ENCODE measurements around the gene SDR39U1.

The SDR39U1 gene

GRCh38 chr14:24426912-24427536 is 15.6 kb downstream of the SDR39U1 start:
- no peak overlapping the region for H3K27ac ChIP-seq (ENCODE audit: low read depth, low read length)
- H3K36me3 ChIP-seq (ENCODE audit: control insufficient read depth, insufficient read depth, low read length): no peaks in the 10 kb centered on the region
- no peak overlapping the region for H3K4me3 ChIP-seq (ENCODE audit: low read depth, low read length)
- no peak overlapping the region for H3K9ac ChIP-seq (ENCODE audit: low read length)
- H3K27me3 ChIP-seq (ENCODE audit: control insufficient read depth, insufficient read depth, low read length): peaks cover 15% of the 10 kb centered on the region
- no peaks in the 10 kb centered on the region for H3K9me3 ChIP-seq (ENCODE audit: control insufficient read depth, insufficient read depth, low read depth, low read length)
- H3K4me1 ChIP-seq (ENCODE audit: control insufficient read depth, insufficient read depth, low read length): peaks cover 24% of the 10 kb centered on the region

- Histone ChIP-seq H3K36me3 (ENCODE audit: control insufficient read depth, insufficient read depth, low read length) (no peaks in the 10 kb centered on the region), H3K9ac (ENCODE audit: low read length) (no peak overlapping the region), H3K27me3 (ENCODE audit: control insufficient read depth, insufficient read depth, low read length) (peaks cover 15% of the 10 kb centered on the region), H3K27ac (ENCODE audit: low read depth, low read length) (no peak overlapping the region), H3K9me3 (ENCODE audit: control insufficient read depth, insufficient read depth, low read depth, low read length) (no peaks in the 10 kb centered on the region), H3K4me1 (ENCODE audit: control insufficient read depth, insufficient read depth, low read length) (peaks cover 18% of the 10 kb centered on the region), H3K4me3 (ENCODE audit: low read depth, low read length) (no peak overlapping the region)
These were observed 16.2 kb downstream of the SDR39U1 start for GRCh38 chr14:24426150-24426911.

- Histone ChIP-seq H3K4me1 (ENCODE audit: control insufficient read depth, insufficient read depth, low read length) (peaks cover 12% of the 10 kb centered on the region), H3K9ac (ENCODE audit: low read length) (no peak overlapping the region), H3K27ac (ENCODE audit: low read depth, low read length) (no peak overlapping the region)
These were observed 16.9 kb downstream of the SDR39U1 start for GRCh38 chr14:24425704-24426103.

GRCh38 chr14:24422694-24423601 is 19.6 kb downstream of the SDR39U1 start:
- Histone ChIP-seq H3K9me3 (ENCODE audit: control insufficient read depth, insufficient read depth, low read depth, low read length) (no peaks in the 10 kb centered on the region), H3K27me3 (ENCODE audit: control insufficient read depth, insufficient read depth, low read length) (peaks cover 22% of the 10 kb centered on the region), H3K36me3 (ENCODE audit: control insufficient read depth, insufficient read depth, low read length) (no peaks in the 10 kb centered on the region), H3K27ac (ENCODE audit: low read depth, low read length) (no peak overlapping the region), H3K9ac (ENCODE audit: low read length) (no peak overlapping the region), H3K4me3 (ENCODE audit: low read depth, low read length) (no peak overlapping the region), H3K4me1 (ENCODE audit: control insufficient read depth, insufficient read depth, low read length) (0 out of 2 replicates have a peak, but pooled peaks cover 5% of the 10 kb centered on the region)

More at GRCh38 chr14:24425704-24426103, 16.9 kb downstream of the SDR39U1 start:
- Histone ChIP-seq H3K36me3 (ENCODE audit: control insufficient read depth, insufficient read depth, low read length) (no peaks in the 10 kb centered on the region), H3K4me3 (ENCODE audit: low read depth, low read length) (no peak overlapping the region), H3K27me3 (ENCODE audit: control insufficient read depth, insufficient read depth, low read length) (peaks cover 15% of the 10 kb centered on the region), H3K9me3 (ENCODE audit: control insufficient read depth, insufficient read depth, low read depth, low read length) (no peaks in the 10 kb centered on the region)

GRCh38 chr14:24422261-24422660 is 20.3 kb downstream of the SDR39U1 start:
- Histone ChIP-seq H3K9ac (ENCODE audit: low read length) (no peak overlapping the region), H3K36me3 (ENCODE audit: control insufficient read depth, insufficient read depth, low read length) (no peaks in the 10 kb centered on the region), H3K4me3 (ENCODE audit: low read depth, low read length) (no peak overlapping the region), H3K27ac (ENCODE audit: low read depth, low read length) (no peak overlapping the region), H3K4me1 (ENCODE audit: control insufficient read depth, insufficient read depth, low read length) (0 out of 2 replicates have a peak, but pooled peaks cover 5% of the 10 kb centered on the region), H3K9me3 (ENCODE audit: control insufficient read depth, insufficient read depth, low read depth, low read length) (no peaks in the 10 kb centered on the region), H3K27me3 (ENCODE audit: control insufficient read depth, insufficient read depth, low read length) (peaks cover 22% of the 10 kb centered on the region)

GRCh38 chr14:24418492-24418873 is 24.1 kb downstream of the SDR39U1 start:
- no peak overlapping the region for H3K27ac ChIP-seq (ENCODE audit: low read depth, low read length)
- no peak overlapping the region for H3K4me3 ChIP-seq (ENCODE audit: low read depth, low read length)
- H3K27me3 ChIP-seq (ENCODE audit: control insufficient read depth, insufficient read depth, low read length): peaks cover 20% of the 10 kb centered on the region
- H3K4me1 ChIP-seq (ENCODE audit: control insufficient read depth, insufficient read depth, low read length): no peaks in the 10 kb centered on the region
- H3K36me3 ChIP-seq (ENCODE audit: control insufficient read depth, insufficient read depth, low read length): peaks cover 9% of the 10 kb centered on the region
- H3K9ac ChIP-seq (ENCODE audit: low read length): no peak overlapping the region
- H3K9me3 ChIP-seq (ENCODE audit: control insufficient read depth, insufficient read depth, low read depth, low read length): no peaks in the 10 kb centered on the region

- Histone ChIP-seq H3K27me3 (ENCODE audit: control insufficient read depth, insufficient read depth, low read length) (peaks cover 15% of the 10 kb centered on the region), H3K4me3 (ENCODE audit: low read depth, low read length) (no peak overlapping the region), H3K36me3 (ENCODE audit: control insufficient read depth, insufficient read depth, low read length) (peaks cover 10% of the 10 kb centered on the region), H3K9me3 (ENCODE audit: control insufficient read depth, insufficient read depth, low read depth, low read length) (no peaks in the 10 kb centered on the region), H3K9ac (ENCODE audit: low read length) (no peak overlapping the region), H3K4me1 (ENCODE audit: control insufficient read depth, insufficient read depth, low read length) (no peaks in the 10 kb centered on the region), H3K27ac (ENCODE audit: low read depth, low read length) (no peak overlapping the region)
These were observed 24.6 kb downstream of the SDR39U1 start for GRCh38 chr14:24417832-24418491.

GRCh38 chr14:24416932-24417619 is 25.5 kb downstream of the SDR39U1 start:
- Histone ChIP-seq H3K9ac (ENCODE audit: low read length) (no peak overlapping the region), H3K36me3 (ENCODE audit: control insufficient read depth, insufficient read depth, low read length) (peaks cover 15% of the 10 kb centered on the region), H3K27me3 (ENCODE audit: control insufficient read depth, insufficient read depth, low read length) (peaks cover 11% of the 10 kb centered on the region; the same call in 1 of the 2 replicates), H3K4me1 (ENCODE audit: control insufficient read depth, insufficient read depth, low read length) (no peaks in the 10 kb centered on the region), H3K27ac (ENCODE audit: low read depth, low read length) (no peak overlapping the region), H3K4me3 (ENCODE audit: low read depth, low read length) (no peak overlapping the region), H3K9me3 (ENCODE audit: control insufficient read depth, insufficient read depth, low read depth, low read length) (no peaks in the 10 kb centered on the region)

- no peak overlapping the region for H3K4me3 ChIP-seq (ENCODE audit: low read depth, low read length)
- H3K4me1 ChIP-seq (ENCODE audit: control insufficient read depth, insufficient read depth, low read length): no peaks in the 10 kb centered on the region
- H3K9ac ChIP-seq (ENCODE audit: low read length): no peak overlapping the region
- peaks cover 15% of the 10 kb centered on the region for H3K36me3 ChIP-seq (ENCODE audit: control insufficient read depth, insufficient read depth, low read length)
- H3K27ac ChIP-seq (ENCODE audit: low read depth, low read length): no peak overlapping the region
- no peaks in the 10 kb centered on the region for H3K9me3 ChIP-seq (ENCODE audit: control insufficient read depth, insufficient read depth, low read depth, low read length)
- H3K27me3 ChIP-seq (ENCODE audit: control insufficient read depth, insufficient read depth, low read length): peaks cover 11% of the 10 kb centered on the region; the same call in 1 of the 2 replicates
These were observed 26.2 kb downstream of the SDR39U1 start for GRCh38 chr14:24416254-24416931.

Data from HUES6 (cell line).